HCT116 (cell line): Measurements from ENCODE around the gene USP9X. TPM values are rescaled to one million over a fixed set of nuclear protein-coding genes. Genes with fewer than 3 reads are reported as not detected.

Source experiments
- ATAC-seq: fragments of 200-7000 bp; cut with Tn5 transposase; 2 replicates; pipeline ENCODE4 v1.9.1; 2020; ENCODE audit warnings: mild to moderate bottlenecking, moderate library complexity
- BruUV-seq: library from RNA; stranded (reverse); fragments of 400-500 nt; replicated peaks from 2 replicates; lab custom pipeline; 2021; lab: Mats Ljungman, UMichigan
- CTCF ChIA-PET: fragments of 300-600 bp; sonication (Branson Sonifier 250); formaldehyde crosslinking; loops from one replicate; lab custom pipeline; 2021; ENCODE audit warnings: antibody characterized with exemption; lab: Charles Lee
- POLR2A ChIA-PET: fragments of 300-600, 350-600 bp; sonication (Branson Sonifier 250); formaldehyde crosslinking; loops from one replicate; lab custom pipeline; 2021; ENCODE audit warnings: antibody characterized with exemption; lab: Charles Lee
- RAD21 ChIA-PET, 2 experiments: fragments of 300-600 bp; sonication (Branson Sonifier 250); formaldehyde crosslinking; loops; one replicate each; lab custom pipeline; 2023; ENCODE audit warnings: low total read pairs in 2 of 2; ENCODE audit not compliant: uncharacterized antibody in 2 of 2, unreplicated experiment in 2 of 2, low non-redundant PET in 1 of 2; lab: Charles Lee
- DNase-seq: peaks from one replicate; pipeline ENCODE4 v3.0.0-alpha.2; 2010; ENCODE audit warnings: low read depth, low spot score
- H2AFZ ChIP-seq: fragments of 200-600 bp; shearing (Covaris generic), sonication (generic); 2 replicates; pipeline ENCODE4 v1.6.1; 2017; ENCODE audit warnings: low read depth, mixed run types, mixed read lengths, antibody characterized with exemption, low read length; ENCODE audit not compliant: poor library complexity, severe bottlenecking
- H3K27ac ChIP-seq: 2 replicates; pipeline ENCODE4 v1.5.1; 2012; ENCODE audit warnings: low read depth, low read length
- H3K27me3 ChIP-seq: fragments of 200-600 bp; sonication (generic); 2 replicates; pipeline ENCODE4 v1.6.1; 2016; ENCODE audit warnings: mixed run types, low read length, mixed read lengths; ENCODE audit not compliant: insufficient read depth
- H3K36me3 ChIP-seq, 2 experiments: fragments of 200-500 bp in 1 of 2; fragments of 200-600 bp in 1 of 2; sonication (Bioruptor generic) in 1 of 2; sonication (generic) in 1 of 2; 2 replicates each; pipeline versions ENCODE4 v1.5.1 to v1.6.1; 2014 to 2016; ENCODE audit warnings: low read length in 2 of 2, inconsistent platforms in 1 of 2, mixed read lengths in 1 of 2, mixed run types in 1 of 2; ENCODE audit not compliant: insufficient read depth in 2 of 2, control insufficient read depth in 1 of 2
- H3K4me1 ChIP-seq, 2 experiments: fragments of 200-600 bp in 1 of 2; sonication (generic) in 1 of 2; 2 replicates each; pipeline versions ENCODE4 v1.5.1 to v1.6.1; 2012 to 2017; ENCODE audit warnings: low read length in 2 of 2, inconsistent platforms in 1 of 2, mild to moderate bottlenecking in 1 of 2, mixed read lengths in 1 of 2, mixed run types in 1 of 2, moderate library complexity in 1 of 2; ENCODE audit not compliant: insufficient read depth in 2 of 2, control insufficient read depth in 1 of 2
- H3K4me2 ChIP-seq: fragments of 200-600 bp; sonication (generic); 2 replicates; pipeline ENCODE4 v1.6.1; 2017; ENCODE audit warnings: mixed run types, low read length, mixed read lengths
- H3K4me3 ChIP-seq, 2 experiments: fragments of 200-600 bp in 1 of 2; sonication (generic) in 1 of 2; replicated peaks in 1 of 2; 2 replicates each; pipeline ENCODE4 v1.5.1; 2011 to 2016; ENCODE audit warnings: low read length in 2 of 2, control low read depth in 1 of 2, low read depth in 1 of 2, mild to moderate bottlenecking in 1 of 2, mixed read lengths in 1 of 2, mixed run types in 1 of 2
- H3K79me2 ChIP-seq: fragments of 200-600 bp; sonication (generic); 2 replicates; pipeline ENCODE4 v1.6.1; 2017; ENCODE audit warnings: mild to moderate bottlenecking, mixed run types, low read length, moderate library complexity, mixed read lengths; ENCODE audit not compliant: insufficient read depth
- H3K9ac ChIP-seq: fragments of 200-600 bp; sonication (generic); 2 replicates; pipeline ENCODE4 v1.6.1; 2016; ENCODE audit warnings: low read length, mixed read lengths
- H3K9me2 ChIP-seq: fragments of 200-600 bp; sonication (generic), shearing (Covaris generic); 2 replicates; pipeline ENCODE4 v1.6.1; 2017; ENCODE audit warnings: mixed run types, mild to moderate bottlenecking, moderate library complexity; ENCODE audit not compliant: insufficient read depth
- H3K9me3 ChIP-seq, 2 experiments: fragments of 200-500 bp in 1 of 2; fragments of 200-600 bp in 1 of 2; sonication (Bioruptor generic) in 1 of 2; sonication (generic) in 1 of 2; 2 replicates each; pipeline ENCODE4 v1.6.1; 2014 to 2017; ENCODE audit warnings: low read length in 2 of 2, mixed read lengths in 2 of 2, inconsistent platforms in 1 of 2, low read depth in 1 of 2, mild to moderate bottlenecking in 1 of 2, mixed run types in 1 of 2, moderate library complexity in 1 of 2; ENCODE audit not compliant: control insufficient read depth in 1 of 2, insufficient read depth in 1 of 2
- H4K20me1 ChIP-seq: fragments of 200-600 bp; sonication (generic), shearing (Covaris generic); 2 replicates; pipeline ENCODE4 v1.6.1; 2017; ENCODE audit warnings: mixed run types, mild to moderate bottlenecking, moderate library complexity; ENCODE audit not compliant: insufficient read depth
- ATF3 ChIP-seq: IDR thresholded peaks from 2 replicates; pipeline ENCODE4 v1.6.1; 2012
- CBX3 ChIP-seq: IDR thresholded peaks from 2 replicates; pipeline ENCODE4 v1.6.1; 2012; ENCODE audit warnings: low read depth
- CEBPB ChIP-seq: IDR thresholded peaks from 2 replicates; pipeline ENCODE4 v1.6.1; 2012; ENCODE audit warnings: low read depth
- CTCF ChIP-seq, 3 experiments: fragments of 200-600 bp in 1 of 3; sonication (generic) in 1 of 3; IDR thresholded peaks in 2 of 3; conservative IDR thresholded peaks in 1 of 3; 2 replicates each; pipeline ENCODE4 v1.5.1; 2012 to 2017; ENCODE audit warnings: low read depth in 2 of 3, low read length in 2 of 3, antibody characterized with exemption in 1 of 3, borderline replicate concordance in 1 of 3, control low read depth in 1 of 3, mild to moderate bottlenecking in 1 of 3, mixed read lengths in 1 of 3, mixed run types in 1 of 3, moderate library complexity in 1 of 3; ENCODE audit not compliant: insufficient read depth in 1 of 3
- EGR1 ChIP-seq: IDR thresholded peaks from 2 replicates; pipeline ENCODE4 v1.6.1; 2012; ENCODE audit warnings: low read depth
- EZH2 ChIP-seq: fragments of 200-600 bp; sonication (generic); IDR thresholded peaks from 2 replicates; pipeline ENCODE4 v1.6.1; 2017; ENCODE audit warnings: antibody characterized with exemption, mixed run types
- EZH2phosphoT487 ChIP-seq: fragments of 200-600 bp; IDR thresholded peaks from 2 replicates; pipeline ENCODE4 v1.6.1; 2018; ENCODE audit warnings: antibody characterized with exemption, borderline replicate concordance
- JUND ChIP-seq: IDR thresholded peaks from 2 replicates; pipeline ENCODE4 v1.6.1; 2012
- POLR2A ChIP-seq: IDR thresholded peaks from 2 replicates; pipeline ENCODE4 v1.7.0; 2011; ENCODE audit warnings: borderline replicate concordance; ENCODE audit not compliant: insufficient read depth, insufficient read length; ENCODE audit errors: extremely low read depth
- SIN3A ChIP-seq: IDR thresholded peaks from 2 replicates; pipeline ENCODE4 v1.6.1; 2012; ENCODE audit warnings: low read depth
- SP1 ChIP-seq: IDR thresholded peaks from 2 replicates; pipeline ENCODE4 v1.6.1; 2012; ENCODE audit warnings: low read depth
- SRF ChIP-seq: IDR thresholded peaks from 2 replicates; pipeline ENCODE4 v1.6.1; 2012; ENCODE audit warnings: low read depth
- YY1 ChIP-seq: IDR thresholded peaks from 2 replicates; pipeline ENCODE4 v1.6.1; 2011; ENCODE audit warnings: low read length, low read depth, moderate library complexity, mild to moderate bottlenecking; ENCODE audit not compliant: insufficient replicate concordance; ENCODE audit errors: extremely low read depth
- ZBTB33 ChIP-seq: IDR thresholded peaks from 2 replicates; pipeline ENCODE4 v1.6.1; 2011; ENCODE audit warnings: mild to moderate bottlenecking, low read length, moderate library complexity; ENCODE audit not compliant: insufficient replicate concordance; ENCODE audit errors: extremely low read depth
- intact Hi-C: fragments of 100-400 bp; cut with micrococcal nuclease; formaldehyde crosslinking; loops from 2 replicates; pipeline ENCODE4 v1.10.0; 2022
- total RNA-seq: library from RNA; stranded (reverse); gene quantifications from one replicate; pipeline ENCODE4 v1.2.1, GENCODE V29; 2021; ENCODE audit not compliant: unreplicated experiment

USP9X gene
- total RNA-seq, 1 experiment from 2014 or later, result 52.4 TPM

GRCh38 chrX:41066391-41066790 lies 18.9 kb upstream of the USP9X start:
- Histone ChIP-seq H4K20me1 (no peaks in the 10 kb centered on the region), H3K36me3 (no peaks in the 10 kb centered on the region), H3K9ac (no peak overlapping the region), H3K4me3 (no peak overlapping the region), H3K9me3 (no peaks in the 10 kb centered on the region), H3K4me1 (peaks cover 0 to 4% of the 10 kb centered on the region in 2 experiments; a peak in 1 of 4 replicates), H3K27ac (no peak overlapping the region), H3K4me2 (no peak overlapping the region), H2AFZ (no peak overlapping the region), H3K9me2 (no peaks in the 10 kb centered on the region), H3K79me2 (no peaks in the 10 kb centered on the region), H3K27me3 (no peaks in the 10 kb centered on the region)
- BruUV-seq, result no TSS peak
- no peak for TF ChIP-seq YY1
- no peak for TF ChIP-seq SRF
- no peak for TF ChIP-seq JUND
- TF ChIP-seq EZH2, result no peak
- no peak for TF ChIP-seq EGR1
- no peak for TF ChIP-seq SIN3A
- no peak for TF ChIP-seq CTCF (IDR thresholded peaks at IDR 0.05 in 2 of 3, conservative IDR thresholded peaks at IDR 0.05 in 1 of 3; ENCODE audit: borderline replicate concordance in 1 of 3, insufficient read depth in 1 of 3, low read depth in 2 of 3, low read length in 2 of 3)
- TF ChIP-seq CBX3, result no peak
- TF ChIP-seq POLR2A, result no peak
- no peak for TF ChIP-seq SP1
- DNase-seq (no peak), ATAC-seq (no peak)
- CTCF ChIA-PET, result no interaction called here
- intact Hi-C loops, result no loop called here
- RAD21 ChIA-PET, result no interaction called here
- POLR2A ChIA-PET, result no interaction called here

- ChIA-PET CTCF (no interaction called here), RAD21 (no interaction called here), POLR2A (no interaction called here)
- Histone ChIP-seq H3K79me2 (no peaks in the 10 kb centered on the region), H2AFZ (no peak overlapping the region), H3K36me3 (no peaks in the 10 kb centered on the region), H3K27ac (no peak overlapping the region), H3K4me1 (peaks cover 0 to 4% of the 10 kb centered on the region in 2 experiments; a peak in 1 of 4 replicates), H3K4me2 (no peak overlapping the region), H4K20me1 (no peaks in the 10 kb centered on the region), H3K4me3 (no peak overlapping the region), H3K9me3 (no peaks in the 10 kb centered on the region), H3K9ac (no peak overlapping the region), H3K27me3 (no peaks in the 10 kb centered on the region), H3K9me2 (no peaks in the 10 kb centered on the region)
- BruUV-seq, result no TSS peak
- no peak for ATAC-seq
- no peak for DNase-seq
- intact Hi-C loops, result no loop called here
- TF ChIP-seq ZBTB33 (no peak), JUND (no peak), SIN3A (no peak), ATF3 (no peak), EZH2phosphoT487 (no peak), CTCF (IDR thresholded peaks at IDR 0.05 in 2 of 3, conservative IDR thresholded peaks at IDR 0.05 in 1 of 3; ENCODE audit: borderline replicate concordance in 1 of 3, insufficient read depth in 1 of 3, low read depth in 2 of 3, low read length in 2 of 3) (no peak), CBX3 (no peak), CEBPB (no peak), SRF (no peak)
Measured at GRCh38 chrX:41066969-41067368, 18.3 kb upstream of the USP9X start.
